ENCODE measurements around the gene TRPM1.
"Not testable (repeated sequence)": the region's sequence is repeated elsewhere in the genome, so short reads cannot be mapped to it uniquely, and the experiment has no call there.

Gene TRPM1

DNA sequence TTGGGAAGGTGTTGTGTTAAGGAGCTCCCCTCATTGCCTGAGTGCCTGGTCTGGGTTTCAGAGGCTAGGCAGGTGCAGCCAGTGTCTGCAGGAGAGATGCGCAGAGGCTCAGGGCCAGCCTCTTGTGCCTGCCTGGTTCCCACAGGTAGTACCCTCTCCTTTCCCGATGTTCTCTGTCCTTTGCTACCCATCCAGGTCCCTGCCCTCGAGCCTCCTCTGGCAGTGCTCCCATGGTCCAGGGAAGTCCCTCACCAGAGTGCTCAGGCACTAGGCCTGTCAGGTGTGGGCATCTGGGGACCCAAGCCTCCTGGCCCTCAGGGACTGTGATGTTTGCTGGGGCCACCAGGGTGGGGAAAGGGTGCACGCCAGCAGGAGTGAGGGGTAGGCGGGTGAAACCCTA is 5.0 kb downstream of the TRPM1 start:
- no peak for DNase-seq (ENCODE audit: low read depth in 2 of 2)
- no peak overlapping the region for H3K4me3 ChIP-seq (replicated peaks in 1 of 2; ENCODE audit: low read depth in 2 of 2, low read length in 2 of 2)
- TF ChIP-seq, protein P1, sequence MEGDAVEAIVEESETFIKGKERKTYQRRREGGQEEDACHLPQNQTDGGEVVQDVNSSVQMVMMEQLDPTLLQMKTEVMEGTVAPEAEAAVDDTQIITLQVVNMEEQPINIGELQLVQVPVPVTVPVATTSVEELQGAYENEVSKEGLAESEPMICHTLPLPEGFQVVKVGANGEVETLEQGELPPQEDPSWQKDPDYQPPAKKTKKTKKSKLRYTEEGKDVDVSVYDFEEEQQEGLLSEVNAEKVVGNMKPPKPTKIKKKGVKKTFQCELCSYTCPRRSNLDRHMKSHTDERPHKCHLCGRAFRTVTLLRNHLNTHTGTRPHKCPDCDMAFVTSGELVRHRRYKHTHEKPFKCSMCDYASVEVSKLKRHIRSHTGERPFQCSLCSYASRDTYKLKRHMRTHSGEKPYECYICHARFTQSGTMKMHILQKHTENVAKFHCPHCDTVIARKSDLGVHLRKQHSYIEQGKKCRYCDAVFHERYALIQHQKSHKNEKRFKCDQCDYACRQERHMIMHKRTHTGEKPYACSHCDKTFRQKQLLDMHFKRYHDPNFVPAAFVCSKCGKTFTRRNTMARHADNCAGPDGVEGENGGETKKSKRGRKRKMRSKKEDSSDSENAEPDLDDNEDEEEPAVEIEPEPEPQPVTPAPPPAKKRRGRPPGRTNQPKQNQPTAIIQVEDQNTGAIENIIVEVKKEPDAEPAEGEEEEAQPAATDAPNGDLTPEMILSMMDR (IDR thresholded peaks at IDR 0.05; ENCODE audit: low read depth, low read length) = no peak

DNA sequence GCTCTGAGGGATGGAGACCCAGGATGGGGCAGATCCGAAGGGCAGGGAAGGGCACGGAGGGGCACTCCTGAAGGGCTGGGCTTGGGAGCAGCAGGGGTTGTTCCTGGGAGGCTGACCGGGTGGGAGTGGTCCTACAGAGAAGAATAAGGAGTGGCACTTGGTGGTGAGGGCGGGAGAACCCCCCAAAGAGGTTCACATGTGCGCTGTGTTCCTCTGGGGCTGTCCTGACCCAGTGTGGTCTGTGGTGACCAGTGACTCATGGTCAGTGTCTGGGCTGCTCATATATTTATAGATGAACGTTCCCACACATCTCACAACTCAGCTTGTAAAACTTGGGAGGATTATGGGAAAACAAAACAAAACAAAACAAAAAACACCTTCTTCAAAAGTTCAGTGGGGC is 10.0 kb downstream of the TRPM1 start:
- TF ChIP-seq, protein P1 (IDR thresholded peaks at IDR 0.05; ENCODE audit: low read depth, low read length) = no peak
- DNase-seq (ENCODE audit: low read depth in 2 of 2) = peak in 1 of 2 donors; percentile 69
- H3K4me3 ChIP-seq (replicated peaks in 1 of 2; ENCODE audit: low read depth in 2 of 2, low read length in 2 of 2) = no peak overlapping the region

DNA sequence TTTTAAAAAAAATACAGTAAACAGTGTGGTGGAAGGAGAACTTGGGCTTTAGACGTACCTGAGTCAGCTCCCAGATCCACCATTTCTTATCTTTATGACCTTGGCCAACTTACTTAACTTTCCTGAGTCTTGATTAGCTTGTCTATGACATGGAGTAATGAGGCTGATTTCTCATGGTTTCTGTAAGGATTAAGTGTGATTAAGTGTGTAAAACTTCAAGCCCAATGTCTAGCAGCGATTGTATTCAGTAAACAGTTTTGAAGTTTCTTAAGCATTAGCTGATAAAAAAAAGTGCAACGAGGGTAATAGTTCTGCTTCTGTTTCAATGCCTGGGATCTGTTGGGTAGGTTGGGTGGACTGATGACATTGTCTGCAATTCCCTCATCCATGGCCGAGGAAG is 10.8 kb downstream of the TRPM1 start:
- DNase-seq (ENCODE audit: low read depth in 2 of 2) = no peak
- no peak overlapping the region for H3K4me3 ChIP-seq (replicated peaks in 1 of 2; ENCODE audit: low read depth in 2 of 2, low read length in 2 of 2)
- TF ChIP-seq, protein P1 (IDR thresholded peaks at IDR 0.05; ENCODE audit: low read depth, low read length) = no peak

DNA sequence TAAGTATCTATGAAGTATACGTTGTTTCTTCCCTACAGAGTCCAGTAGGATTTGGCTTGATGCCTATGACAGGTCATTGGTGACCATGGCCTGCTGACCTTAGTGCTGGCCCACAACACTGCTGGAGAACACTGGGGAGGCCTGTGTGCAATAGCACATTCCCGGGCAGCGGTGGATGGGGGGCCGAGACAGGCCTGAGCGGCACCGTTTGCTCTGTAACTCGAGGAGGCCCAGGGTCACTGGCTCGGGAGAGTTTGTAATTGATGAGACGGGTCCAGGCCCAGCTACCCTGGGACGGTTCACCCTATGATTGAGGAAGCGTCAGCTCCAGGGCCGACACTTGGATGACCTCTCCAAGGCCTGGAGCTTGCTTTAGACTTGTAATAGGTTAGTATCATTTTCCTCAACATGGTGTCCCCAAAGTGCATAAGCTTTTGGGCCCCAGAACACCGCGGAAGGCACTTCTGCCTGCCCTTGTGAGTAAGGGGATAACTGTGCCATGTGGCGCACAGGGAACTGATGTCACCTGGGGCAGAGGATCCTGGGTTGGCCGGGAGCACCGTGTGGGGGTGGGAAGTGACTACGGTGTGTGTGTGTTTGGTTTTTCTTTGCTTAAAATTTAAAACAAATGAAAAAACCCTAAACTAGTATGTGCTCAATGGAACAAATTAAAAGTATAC is 12.0 kb downstream of the TRPM1 start:
- H3K4me3 ChIP-seq (replicated peaks in 1 of 2; ENCODE audit: low read depth in 2 of 2, low read length in 2 of 2) = no peak overlapping the region
- DNase-seq (ENCODE audit: low read depth in 2 of 2) = no peak
- TF ChIP-seq, protein P1 (IDR thresholded peaks at IDR 0.05; ENCODE audit: low read depth, low read length) = no peak

DNA sequence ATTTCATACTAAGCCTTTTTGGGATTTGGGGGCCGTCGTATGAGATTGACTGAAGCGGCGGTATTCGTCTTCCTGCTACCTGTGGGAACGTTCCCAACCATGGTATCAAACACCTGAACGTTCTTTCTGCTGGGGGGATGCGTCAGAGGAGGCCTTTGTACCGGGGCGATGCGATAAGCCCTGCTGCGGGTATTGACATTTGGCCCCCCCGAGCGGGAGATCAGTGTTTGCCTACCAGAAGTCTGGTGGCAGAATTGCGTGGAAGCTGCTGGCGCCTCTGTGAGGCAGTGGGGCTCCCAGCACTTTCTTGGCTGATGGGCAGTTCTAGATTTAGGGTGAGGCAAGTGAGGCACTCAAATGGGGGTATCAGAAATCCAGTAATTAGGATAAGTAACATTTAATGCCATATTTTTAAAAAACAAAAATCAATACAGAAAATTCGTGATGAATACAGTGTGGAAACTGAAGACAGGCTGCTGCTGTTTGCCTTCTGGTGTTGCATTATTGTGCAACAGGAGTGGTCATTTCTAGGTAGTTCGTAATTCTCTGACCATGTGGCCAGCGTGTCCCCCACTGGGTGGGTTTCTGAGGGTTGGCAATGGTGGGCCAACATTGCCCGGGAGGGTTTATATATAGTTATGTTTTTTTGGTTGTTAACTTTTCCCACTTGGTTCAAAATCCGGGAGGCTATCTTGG is 12.7 kb downstream of the TRPM1 start:
- H3K4me3 ChIP-seq (replicated peaks in 1 of 2; ENCODE audit: low read depth in 2 of 2, low read length in 2 of 2) = no peak overlapping the region
- TF ChIP-seq, protein P1 (IDR thresholded peaks at IDR 0.05; ENCODE audit: low read depth, low read length) = no peak
- DNase-seq (ENCODE audit: low read depth in 2 of 2) = no peak

DNA sequence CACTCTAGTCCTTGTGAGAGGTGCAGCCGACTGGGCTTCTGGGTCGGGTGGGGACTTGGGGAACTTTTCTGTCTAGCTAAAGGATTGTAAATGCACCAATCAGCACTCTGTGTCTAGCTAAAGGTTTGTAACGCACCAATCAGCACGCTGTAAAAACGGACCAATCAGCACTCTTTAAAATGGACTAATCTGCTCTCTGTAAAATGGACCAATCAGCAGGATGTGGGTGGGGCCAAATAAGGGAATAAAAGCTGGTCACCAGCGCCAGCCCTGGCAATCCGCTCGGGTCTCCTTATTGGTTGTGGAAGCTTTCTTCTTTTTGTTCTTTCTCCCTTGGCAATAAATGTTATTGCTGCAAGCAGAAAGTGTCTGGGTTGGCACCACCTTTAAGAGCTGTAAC is 13.5 kb downstream of the TRPM1 start:
- not testable (repeated sequence) for DNase-seq (ENCODE audit: low read depth in 2 of 2); H3K4me3 ChIP-seq (replicated peaks in 1 of 2; ENCODE audit: low read depth in 2 of 2, low read length in 2 of 2)

DNA sequence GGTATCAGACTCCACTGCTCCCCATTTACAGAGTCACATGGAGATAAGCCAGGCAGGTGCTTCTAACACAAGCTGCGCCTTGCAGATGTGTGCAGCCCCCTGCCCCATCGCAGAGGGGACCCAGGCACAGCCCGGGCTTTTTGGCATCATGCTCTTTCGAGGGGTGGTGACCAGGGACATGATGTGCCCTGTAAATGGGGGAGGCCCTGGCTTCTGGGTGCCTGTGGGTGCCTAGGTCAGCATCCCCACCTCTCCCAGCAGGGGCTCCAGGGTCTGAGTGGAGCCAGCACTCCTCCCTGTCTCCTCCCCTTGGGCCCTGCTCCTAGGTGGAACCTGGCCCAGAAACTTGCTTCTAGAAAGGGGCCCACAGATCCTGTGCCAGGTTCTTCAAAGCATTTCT is 15.2 kb downstream of the TRPM1 start:
- TF ChIP-seq, protein P1 (IDR thresholded peaks at IDR 0.05; ENCODE audit: low read depth, low read length) = no peak
- no peak for DNase-seq (ENCODE audit: low read depth in 2 of 2)
- no peak overlapping the region for H3K4me3 ChIP-seq (replicated peaks in 1 of 2; ENCODE audit: low read depth in 2 of 2, low read length in 2 of 2)
